Inferior parietal cortex (tissue), 1 donor: Measurements from ENCODE around the gene AQP12A.
"Not testable (repeated sequence)": the region's sequence is repeated elsewhere in the genome, so short reads cannot be mapped to it uniquely, and the experiment has no call there.

Experiments used
- DNase-seq: peaks from one replicate; pipeline ENCODE4 v3.0.0-alpha.2; 2016; ENCODE audit errors: extremely low spot score

AQP12A gene

DNA sequence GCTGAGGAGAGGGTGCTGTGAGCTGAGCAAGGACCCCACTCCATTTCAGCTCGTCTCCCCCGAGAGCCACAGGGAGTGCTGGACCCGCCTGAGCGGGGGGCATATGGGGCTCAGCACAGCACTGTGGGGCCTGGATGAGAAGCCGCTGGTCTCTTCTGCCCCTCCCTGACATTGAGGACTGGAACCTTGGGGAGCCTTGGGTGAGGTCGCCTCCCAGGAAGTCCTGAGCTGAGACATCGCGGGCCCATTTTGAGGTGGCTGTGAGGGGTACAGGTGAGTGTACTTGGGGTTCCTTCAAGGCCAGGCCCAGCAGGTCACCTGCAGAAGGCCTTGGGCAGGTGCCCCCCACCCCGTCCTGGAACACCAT lies 3.1 kb upstream of the AQP12A start:
- no peak for DNase-seq

DNA sequence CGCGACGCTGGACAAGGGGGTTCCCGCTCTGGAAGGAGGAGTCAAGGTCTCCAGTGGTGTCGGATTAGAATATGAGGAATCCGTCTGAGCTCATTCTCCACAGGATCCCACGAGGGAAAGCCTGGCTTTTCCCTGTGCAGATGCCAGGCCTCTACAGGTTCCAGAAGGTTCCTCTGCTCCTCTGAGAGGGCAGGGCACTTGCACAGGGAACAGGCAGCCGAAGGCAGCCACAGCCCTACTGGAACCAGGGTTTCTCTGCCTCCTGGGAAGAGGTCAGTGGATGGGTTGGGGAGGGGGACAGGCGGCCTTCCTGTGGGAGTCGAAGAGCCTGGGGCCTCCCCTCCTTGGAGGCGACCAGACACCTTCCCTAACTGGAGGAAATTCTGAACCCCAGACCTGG lies 1.7 kb upstream of the AQP12A start:
- no peak for DNase-seq

DNA sequence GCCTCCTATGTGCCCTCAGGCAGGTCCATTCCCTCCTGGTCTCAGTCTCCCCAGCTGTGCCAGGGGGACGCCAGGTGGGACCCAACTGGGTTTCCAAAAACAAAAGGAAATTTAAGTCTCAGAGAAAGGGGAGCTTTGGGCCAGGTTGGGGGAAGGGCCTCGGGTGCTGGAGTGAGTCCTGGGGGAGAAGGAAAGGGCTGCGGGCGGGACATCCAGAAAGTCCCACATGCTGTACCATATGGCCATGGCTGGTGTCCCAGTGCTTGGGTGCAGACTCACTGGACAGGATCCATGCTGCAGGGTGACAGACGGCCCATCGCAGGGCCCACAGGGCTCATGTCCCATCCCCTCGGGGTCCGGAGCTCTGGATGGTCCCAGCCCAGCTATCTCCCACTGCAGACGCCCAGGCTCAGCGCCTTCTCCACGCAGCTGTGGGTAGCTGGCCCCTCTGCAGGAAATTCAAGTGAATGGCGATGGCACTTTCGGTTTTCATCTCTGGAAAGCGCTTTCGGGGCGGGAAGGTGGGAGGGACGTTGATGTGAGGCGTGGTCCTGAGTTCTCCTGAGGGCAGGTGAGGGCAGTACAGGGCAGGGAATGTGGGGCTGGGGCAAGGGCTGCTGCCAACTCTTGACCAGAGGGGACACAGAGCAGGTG lies 1.1 kb upstream of the AQP12A start:
- DNase-seq, result not testable (repeated sequence)

DNA sequence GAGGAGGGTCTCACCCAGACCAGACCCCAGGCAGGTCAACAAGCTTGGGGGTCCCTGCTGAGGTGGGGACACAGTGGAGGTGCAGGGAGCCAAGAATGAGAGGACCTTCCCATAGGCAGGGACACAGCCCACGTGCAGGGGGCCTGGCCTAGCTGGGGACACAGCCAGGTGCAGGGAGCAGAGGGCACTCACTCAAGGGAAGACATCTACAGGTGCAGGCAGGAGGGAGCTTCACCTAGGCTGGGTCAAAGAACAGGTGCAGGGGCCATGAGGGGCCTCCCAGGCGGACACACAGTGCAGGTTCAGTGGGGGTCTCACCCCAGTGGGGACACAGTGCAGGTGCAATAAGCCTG lies 615 bp upstream of the AQP12A start:
- DNase-seq, result not testable (repeated sequence)

DNA sequence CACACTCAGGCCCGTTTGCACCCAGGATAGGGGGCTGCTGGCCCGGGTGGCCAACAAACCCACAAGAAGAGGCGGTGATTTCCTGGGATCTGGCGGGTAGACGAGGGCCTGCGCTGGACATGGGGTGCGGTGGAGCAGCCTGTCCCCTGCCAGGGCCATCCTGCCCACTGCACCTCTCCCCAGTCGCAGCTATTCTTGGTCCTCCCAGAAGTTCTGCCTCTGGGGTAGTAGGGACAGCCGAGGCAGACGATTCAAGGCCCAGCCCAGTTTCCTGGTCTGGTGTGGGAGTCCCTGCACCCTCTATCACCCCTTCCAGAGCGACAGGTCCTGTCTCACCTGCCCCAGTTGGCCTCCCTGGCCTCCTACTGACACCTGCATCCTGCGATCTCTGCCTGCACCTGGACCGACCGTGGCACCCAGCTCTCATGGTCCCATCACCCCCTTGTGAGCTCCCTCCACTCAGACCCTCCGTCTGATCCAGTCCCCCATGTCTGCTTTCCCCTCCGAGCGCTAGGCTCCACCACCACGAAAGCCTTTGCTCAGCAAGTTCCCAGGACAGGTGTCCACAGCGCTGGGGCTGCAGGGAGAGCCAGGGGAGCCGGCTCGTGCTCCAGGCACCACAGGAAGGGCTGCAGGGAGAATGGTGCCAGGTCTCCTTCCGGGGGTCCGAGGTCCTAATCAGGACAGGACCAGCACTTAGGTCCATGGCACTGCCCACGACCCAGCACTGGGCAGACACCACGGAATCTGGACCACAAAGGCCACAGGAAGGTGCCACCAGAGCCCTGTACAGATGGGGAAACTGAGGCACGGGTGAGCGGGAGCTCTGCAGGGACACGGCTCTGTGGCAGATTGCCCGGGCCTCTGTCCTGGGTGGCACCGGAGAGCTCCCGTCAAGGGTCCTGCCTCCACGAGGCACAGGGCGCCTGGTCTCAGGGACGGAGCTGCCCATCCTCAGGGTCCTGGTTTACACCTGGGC lies 1.2 kb downstream of the AQP12A start:
- DNase-seq, result not testable (repeated sequence)

DNA sequence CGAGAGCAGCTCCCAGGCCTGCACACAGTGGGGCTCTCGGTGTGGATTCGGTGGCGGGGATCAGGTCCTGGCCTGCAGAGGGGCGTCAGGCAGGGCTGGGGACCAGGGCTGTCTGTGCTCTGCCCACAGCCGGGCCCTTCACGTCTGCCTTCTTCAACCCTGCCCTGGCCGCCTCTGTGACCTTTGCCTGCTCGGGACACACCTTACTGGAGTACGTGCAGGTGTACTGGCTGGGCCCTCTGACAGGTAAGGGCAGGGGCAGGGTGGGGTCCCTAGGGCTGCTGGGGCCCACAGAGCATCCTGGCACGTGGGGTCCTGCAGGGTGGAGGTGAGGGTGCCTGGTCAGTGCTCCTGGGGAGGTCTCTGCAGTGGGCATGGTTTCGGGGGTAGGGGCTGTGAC lies 2.6 kb downstream of the AQP12A start:
- DNase-seq, result not testable (repeated sequence)

DNA sequence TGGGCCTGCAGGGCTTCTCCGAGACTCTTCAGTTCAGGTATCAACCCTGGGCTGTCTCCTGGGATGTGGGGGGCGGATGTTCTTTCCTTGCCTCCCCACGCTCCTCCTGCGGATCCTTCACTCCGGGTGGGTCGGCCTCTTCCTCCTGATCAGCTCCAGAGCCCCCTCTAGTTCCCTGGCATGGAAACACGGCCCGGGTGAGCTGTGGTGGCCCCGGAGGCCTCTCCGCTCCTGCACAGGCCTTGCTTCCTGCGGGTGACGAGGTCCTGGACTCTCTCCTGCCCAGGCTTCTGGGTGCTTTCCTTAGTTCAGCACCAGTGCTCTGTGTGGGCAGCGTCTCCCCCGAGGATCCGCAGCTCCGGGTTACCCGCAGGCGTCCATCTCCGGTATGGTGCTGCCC lies 3.9 kb downstream of the AQP12A start:
- not testable (repeated sequence) for DNase-seq

DNA sequence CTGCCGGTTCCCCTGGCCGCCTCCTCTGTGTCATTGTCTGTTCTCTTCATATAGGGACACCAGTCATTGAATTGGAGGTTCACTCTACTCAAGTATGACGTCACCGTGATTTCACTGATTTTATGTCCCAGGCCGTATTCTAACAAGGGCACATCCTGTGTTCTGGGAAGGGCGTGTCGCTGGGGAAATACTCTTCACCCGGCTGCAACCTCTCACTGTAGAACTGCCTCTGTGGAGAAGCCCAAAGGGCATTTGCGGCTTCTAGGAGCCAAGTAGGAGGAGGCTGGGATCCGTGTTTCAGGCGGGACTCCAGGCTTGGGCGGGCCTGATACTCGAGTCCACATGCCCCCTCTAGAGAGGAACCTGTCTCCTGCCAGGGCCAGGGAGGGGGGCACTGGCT lies 4.8 kb downstream of the AQP12A start:
- DNase-seq, result not testable (repeated sequence)

DNA sequence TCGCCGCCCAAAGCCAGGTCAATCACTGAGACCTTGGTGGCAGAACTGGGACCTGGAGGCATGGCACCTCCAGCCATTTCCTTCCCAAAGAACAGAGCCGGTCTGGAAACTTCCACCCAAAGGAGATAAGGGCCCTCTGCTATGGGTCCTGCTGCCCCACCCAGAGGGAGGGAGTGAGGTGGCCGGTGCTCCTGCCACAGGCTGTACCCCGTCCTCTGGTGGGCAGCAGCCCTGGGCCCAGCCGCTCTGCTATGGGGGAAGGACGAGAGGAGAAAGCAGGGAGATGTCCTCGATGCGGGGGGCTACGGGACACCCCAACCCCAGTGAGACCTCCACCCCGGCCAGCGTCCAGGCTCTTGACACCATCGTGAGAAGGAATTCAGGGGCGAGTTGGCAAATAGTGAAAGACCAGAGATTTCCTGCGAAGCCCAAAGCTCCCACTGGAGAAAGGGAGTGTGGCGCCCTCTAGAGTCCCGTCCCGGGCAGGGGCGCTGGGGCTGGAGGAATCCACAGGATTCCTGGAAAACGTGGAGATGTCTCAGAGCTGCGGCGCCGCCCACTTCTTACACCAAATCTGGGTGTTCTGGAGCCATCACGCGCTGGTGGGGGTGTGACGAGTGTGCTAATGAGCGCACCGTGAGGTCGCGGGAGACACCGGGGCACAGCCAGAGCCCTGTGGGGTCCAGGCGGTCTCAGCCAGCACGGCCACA lies 7.3 kb downstream of the AQP12A start:
- DNase-seq, result not testable (repeated sequence)

DNA sequence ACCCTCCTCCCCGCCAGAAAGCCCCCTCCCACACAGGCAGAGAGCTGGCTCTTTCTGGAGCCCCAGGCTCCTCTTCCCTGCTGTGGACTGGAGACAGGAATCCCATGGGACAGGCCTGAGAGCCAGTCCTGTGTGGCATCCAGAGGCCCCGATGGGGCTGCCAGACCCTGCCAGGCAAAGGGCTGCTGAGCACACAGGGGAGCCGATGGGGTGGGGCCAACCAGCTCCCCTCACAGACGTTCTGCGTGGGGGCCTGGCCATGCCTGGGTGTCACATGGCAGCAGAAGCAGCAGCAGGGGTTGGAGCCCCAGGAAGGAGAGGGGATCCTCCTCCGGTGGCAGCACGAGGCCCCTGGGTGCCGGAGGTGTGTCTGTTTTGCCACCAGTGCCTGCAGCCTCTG lies 8.2 kb downstream of the AQP12A start:
- not testable (repeated sequence) for DNase-seq

DNA sequence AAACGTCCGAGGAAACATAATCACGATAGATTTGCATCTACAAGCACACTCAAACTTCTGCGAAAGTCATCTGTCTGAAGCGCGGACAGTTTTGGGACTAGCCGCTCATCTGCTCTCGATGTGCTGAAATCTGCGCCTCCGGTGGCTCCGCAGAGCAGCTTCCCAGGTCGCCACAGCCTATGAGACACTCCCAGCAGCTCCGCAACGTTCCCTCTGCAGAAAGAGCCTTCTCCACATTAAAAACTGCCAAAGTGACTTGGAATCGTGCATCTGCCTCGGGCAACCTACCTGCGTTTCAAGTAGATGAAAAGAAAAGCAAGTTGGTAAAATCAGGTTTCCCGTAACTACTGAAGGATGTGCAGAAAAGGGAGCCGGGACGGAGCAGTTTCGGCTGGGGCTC lies 8.9 kb downstream of the AQP12A start:
- DNase-seq, result not testable (repeated sequence)

DNA sequence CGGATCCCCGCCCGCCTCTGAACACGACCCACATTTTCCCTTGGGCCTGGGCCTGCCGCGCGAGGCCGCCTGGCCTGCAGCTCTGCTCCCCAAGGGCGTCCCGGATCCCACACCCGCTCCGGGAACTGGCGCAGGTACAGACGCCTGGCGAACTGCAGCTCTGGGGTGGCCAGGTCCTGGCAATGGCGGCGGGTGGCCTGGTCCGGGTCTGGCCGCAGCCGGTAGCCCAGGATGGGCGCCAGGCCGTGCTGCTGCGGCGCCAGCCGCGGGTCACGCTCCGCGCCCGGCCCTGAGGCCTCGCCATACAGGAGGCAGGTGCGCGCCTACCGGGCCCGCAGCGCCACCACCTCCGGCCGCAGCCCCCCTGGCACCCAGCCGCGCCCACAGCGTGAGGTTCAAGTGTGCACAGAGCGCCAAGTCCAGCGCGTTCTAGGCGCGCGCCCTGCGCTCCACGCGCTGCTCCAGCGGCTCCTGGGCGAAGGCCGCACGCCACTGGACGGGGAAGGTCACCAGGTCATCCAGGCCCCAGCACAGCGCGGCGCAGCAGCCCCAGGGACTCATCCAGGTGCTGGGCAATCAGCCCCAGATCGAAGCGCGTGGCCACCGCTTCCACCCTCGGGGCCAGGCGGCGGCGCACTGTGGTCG lies 9.5 kb downstream of the AQP12A start:
- DNase-seq, result no peak

DNA sequence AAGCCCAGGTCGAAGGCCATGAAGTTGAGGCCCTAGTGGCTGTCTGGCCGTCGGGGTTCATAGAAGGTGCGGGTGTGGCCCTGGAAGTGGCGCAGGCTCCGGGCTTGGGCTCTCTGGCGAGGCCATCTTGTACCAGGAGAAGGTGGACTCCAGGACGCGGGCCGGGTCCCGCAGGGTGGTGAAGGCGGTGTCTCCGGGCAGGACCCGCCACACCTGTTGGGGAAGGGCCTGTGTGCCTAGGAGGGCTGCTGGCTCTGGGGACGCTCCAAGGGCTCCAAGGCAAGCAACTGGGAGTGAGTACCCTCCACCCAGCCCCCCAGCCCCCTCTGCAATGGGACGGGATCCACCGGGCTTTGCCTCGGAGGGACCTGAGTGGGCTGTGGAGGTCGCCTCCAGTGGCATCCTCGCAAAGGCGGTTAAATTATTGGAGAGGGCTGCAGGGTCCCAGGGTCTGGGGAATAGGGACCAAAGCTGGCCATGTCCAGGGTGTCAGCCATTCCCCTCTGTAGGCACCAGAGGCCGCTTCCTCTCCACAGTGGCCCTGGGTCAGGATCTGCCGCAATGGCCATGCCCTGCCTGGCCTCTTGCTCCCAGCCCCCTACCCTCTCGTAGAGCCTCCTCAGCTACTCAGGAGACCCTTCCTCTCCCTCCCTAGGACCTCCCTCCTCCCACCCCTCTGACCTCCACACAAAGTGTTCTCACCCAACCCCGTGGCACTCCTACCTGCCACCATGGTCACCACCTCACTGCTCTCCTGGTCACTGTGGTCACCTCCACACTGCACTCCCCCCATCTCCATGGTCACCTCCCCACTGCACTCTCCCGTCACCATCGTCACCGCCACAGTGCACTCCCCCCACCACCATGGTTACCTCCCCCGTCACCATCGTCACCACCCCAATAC lies 10.3 kb downstream of the AQP12A start:
- DNase-seq, result no peak

DNA sequence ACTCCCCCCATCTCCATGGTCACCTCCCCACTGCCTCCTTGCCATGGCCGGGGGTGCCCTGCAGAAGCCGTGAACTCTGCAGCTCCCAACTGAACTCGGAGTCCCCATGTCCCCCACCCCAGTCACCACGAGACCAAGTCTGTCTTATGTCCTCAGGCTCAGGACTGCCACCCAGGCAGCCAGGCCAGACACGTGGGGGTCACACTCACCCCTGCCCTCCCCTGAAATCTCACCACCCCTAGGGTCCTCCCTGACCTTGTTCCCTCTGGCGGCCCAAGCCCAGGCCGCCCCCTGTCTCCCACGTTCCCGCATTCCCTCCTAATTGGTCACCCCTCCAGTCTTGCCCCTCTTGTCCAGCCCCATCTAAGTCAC lies 11.0 kb downstream of the AQP12A start:
- no peak for DNase-seq

DNA sequence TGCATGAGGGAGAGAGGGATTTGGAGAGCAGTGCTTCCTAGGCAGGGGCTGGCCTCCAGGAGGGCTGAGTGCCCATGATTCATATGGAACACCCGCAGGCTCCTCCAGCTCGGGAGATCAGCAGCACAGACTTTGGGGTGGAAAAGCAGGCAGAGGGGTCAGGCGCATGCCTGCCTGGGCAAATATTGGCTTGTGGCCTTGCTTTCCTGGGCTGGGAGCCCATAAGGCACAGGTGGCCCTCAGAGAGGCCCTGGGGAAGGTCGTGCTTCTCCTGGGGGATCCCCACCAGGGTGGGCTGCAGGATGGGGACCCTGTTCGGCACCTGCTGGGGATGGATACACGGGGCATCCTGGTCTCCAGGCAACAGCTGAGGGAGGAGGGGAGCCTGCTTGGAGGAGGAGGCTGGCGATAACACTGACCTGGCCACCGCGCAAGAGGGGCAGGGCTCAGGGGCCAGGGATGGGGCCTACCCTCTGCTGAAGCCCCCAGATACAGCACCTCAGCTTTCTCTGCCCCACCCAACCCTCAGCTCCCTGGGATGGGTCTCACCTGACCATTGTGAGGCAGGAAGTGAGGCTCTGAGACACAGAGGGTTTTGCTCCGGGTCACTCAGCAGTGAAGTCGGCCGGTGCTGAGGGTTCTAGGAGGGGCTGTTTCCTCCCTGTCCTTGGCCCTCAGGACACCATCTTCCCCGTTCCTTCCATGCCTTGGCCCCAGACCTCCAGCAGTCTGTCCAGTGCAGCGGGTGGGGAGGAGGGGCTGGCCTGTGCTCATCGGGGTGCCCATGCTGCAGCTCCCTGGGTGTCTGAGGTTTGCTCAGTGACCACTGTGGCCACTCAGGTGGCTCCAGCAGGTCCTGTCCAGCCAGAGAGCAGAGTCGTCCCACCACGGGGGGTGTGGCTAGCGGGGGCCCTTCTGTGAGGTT lies 12.0 kb downstream of the AQP12A start:
- DNase-seq, result no peak

DNA sequence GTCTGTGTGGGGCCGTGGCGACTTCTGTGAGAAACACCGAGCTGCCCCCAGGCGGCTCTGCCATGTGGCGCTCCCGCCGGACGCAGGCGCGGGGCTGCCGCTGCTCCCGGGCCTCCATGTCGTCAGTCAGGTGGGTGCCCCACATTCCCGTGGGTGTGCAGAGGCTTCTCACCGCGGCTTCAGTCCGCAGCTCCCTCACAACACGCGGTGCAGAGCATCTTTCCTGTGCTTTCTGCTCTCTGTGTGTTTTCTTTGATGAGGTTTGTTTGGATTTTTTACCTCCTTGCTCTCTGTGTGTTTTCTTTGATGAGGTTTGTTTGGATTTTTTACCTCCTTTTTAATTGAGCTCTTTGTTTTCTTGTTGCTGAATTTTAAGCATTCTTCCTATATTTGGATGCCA lies 13.0 kb downstream of the AQP12A start:
- no peak for DNase-seq

DNA sequence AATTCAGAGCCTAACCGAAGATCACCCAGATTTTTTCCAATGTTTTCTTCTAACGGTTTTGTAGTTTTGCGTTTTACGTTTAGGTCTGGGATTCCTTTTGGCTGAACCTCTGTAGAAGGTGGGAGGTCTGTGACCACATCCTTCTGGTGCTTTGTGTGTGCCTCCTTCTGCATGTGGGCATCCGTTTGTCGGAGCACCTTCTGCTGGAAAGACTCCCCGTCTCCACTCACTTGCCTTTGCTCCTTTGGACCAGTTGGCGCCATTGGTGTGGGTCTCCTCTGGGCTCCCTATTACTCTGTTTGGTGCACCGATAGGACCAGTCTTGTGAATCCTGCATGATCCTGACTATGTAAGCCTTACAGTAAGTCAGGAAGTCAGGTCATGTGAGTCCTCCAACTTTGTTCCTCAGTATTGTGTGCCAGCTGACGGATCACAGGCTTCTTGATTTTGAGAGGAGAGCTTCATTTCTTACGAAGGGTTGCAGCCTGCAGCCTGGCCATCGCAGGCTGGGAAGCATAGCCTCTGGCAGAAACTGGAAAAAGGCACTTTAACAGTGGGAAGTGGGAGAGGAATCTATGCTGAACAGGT lies 13.6 kb downstream of the AQP12A start:
- no peak for DNase-seq

DNA sequence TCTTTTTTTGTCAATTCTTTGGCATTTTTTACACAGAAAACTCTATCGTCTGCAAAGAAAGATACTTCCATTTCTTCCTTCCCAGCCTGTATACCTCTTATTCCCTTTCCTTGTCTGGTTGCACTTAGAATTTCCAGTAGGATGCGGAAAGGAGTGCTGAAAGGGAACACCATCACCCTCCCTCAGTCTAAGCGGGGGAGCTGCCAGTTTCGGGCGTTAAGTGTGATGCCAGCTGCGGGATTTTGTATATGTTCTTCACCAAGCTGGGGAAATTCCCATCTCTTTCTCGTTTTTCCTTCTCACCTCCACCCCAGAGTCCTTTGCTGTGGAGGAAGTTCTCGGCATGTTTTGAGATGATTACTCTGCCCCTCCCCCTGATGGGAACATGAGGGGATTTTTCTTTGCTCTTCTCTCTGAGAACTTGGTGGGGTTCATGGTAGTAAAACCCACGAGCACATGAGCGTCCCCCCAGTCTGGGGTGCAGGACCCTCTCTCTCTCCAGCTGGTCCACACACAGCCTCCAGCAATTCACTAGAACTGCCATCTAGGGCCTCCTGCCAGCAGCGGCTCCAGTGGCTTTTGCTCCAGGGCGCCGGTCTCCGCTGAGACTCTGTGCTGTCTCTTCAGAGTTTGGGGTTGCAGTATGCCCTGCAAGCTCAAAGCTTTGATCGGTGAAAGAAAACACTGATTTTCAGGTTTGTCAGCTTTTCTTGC lies 15.5 kb downstream of the AQP12A start:
- DNase-seq, result no peak

DNA sequence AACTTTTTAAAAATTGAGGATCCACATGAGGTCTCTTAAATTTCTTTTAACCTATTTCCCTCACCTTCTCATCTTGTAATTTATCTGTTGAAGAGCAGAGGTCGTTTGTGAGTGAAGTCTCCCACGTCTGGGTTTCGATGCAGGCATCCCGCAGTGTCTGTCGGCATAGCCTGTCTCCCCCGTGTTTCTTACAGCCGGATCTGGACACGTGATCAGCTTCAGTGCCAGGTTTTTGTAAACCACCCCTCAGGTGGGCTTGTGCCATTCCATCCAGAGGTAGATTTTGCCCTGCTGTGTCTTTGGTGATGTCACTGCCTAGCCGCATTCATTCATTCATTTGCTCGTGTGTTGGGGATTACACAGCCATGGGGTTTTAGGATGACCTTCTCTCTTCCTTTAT lies 16.2 kb downstream of the AQP12A start:
- no peak for DNase-seq
